HCEC 1CT (cell line): ENCODE data around the gene FOXK1.
"Not testable (repeated sequence)": the region's sequence is repeated elsewhere in the genome, so short reads cannot be mapped to it uniquely, and the experiment has no call there.

Source experiments
- DNase-seq: peaks from one replicate; pipeline ENCODE4 v3.0.0-alpha.2; 2017

Gene FOXK1

GRCh38 chr7:4802577-4802976 lies 120.5 kb downstream of the FOXK1 start:
- not testable (repeated sequence) for DNase-seq

GRCh38 chr7:4803397-4804241 lies 121.5 kb downstream of the FOXK1 start:
- no peak for DNase-seq

GRCh38 chr7:4805110-4805983 lies 123.3 kb downstream of the FOXK1 start:
- DNase-seq = no peak

GRCh38 chr7:4805984-4806300 lies 123.8 kb downstream of the FOXK1 start:
- DNase-seq = no peak

- DNase-seq = no peak
Observed at GRCh38 chr7:4806983-4807597, 125.0 kb downstream of the FOXK1 start.

- DNase-seq = no peak
Observed at GRCh38 chr7:4807598-4808016, 125.5 kb downstream of the FOXK1 start.

- DNase-seq = no peak
Observed at GRCh38 chr7:4808026-4808425, 125.9 kb downstream of the FOXK1 start.

- DNase-seq = no peak
Observed at GRCh38 chr7:4808565-4808964, 126.5 kb downstream of the FOXK1 start.

- no peak for DNase-seq
Observed at GRCh38 chr7:4809091-4809591, 127.0 kb downstream of the FOXK1 start.

GRCh38 chr7:4809666-4810065 lies 127.6 kb downstream of the FOXK1 start:
- no peak for DNase-seq

- no peak for DNase-seq
Observed at GRCh38 chr7:4814433-4814832, 132.3 kb downstream of the FOXK1 start.

GRCh38 chr7:4815121-4815520 lies 133.0 kb downstream of the FOXK1 start:
- DNase-seq = no peak

GRCh38 chr7:4815609-4816418 lies 133.7 kb downstream of the FOXK1 start:
- DNase-seq = no peak

- no peak for DNase-seq
Observed at GRCh38 chr7:4816419-4817080, 134.5 kb downstream of the FOXK1 start.

- DNase-seq = no peak
Observed at GRCh38 chr7:4817178-4817901, 135.2 kb downstream of the FOXK1 start.

GRCh38 chr7:4818000-4818794 lies 136.1 kb downstream of the FOXK1 start:
- DNase-seq = no peak

GRCh38 chr7:4819560-4820404 lies 137.7 kb downstream of the FOXK1 start:
- DNase-seq = no peak

- DNase-seq = no peak
Observed at GRCh38 chr7:4820405-4820966, 138.4 kb downstream of the FOXK1 start.
